Kidney (tissue), 14 donors: ENCODE data around the gene ATP2B1. TPM values are rescaled to one million over a fixed set of nuclear protein-coding genes. Genes with fewer than 3 reads are reported as not detected.
A peak's percentile ranks its signal among the peaks of the same experiment; 100 is the strongest.

Experiments used
- DNase-seq, 5 donors: peaks; one replicate each; pipeline ENCODE4 v3.0.0-alpha.2; 2013 to 2020
- FAIRE-seq: peaks from 2 replicates; lab custom pipeline; 2012; peaks lifted over from hg19 to GRCh38; lab: Jason Lieb, UNC
- H3K27ac ChIP-seq, 2 donors: one replicate each; pipeline ENCODE4 v1.7.0; 2013; ENCODE audit warnings: low read depth in 2 of 2, low read length in 2 of 2, inconsistent platforms in 1 of 2
- H3K27me3 ChIP-seq: one replicate; pipeline ENCODE4 v1.7.1; 2013; ENCODE audit warnings: low read length, inconsistent platforms; ENCODE audit not compliant: control insufficient read depth, insufficient read depth
- H3K36me3 ChIP-seq, 3 donors: one replicate each; pipeline versions ENCODE4 v1.7.0 to v1.7.1; 2013; ENCODE audit warnings: low read length in 3 of 3, control low read depth in 1 of 3, inconsistent platforms in 1 of 3; ENCODE audit not compliant: insufficient read depth in 3 of 3, control insufficient read depth in 2 of 3
- H3K4me1 ChIP-seq, 3 donors: one replicate each; pipeline versions ENCODE4 v1.7.0 to v1.7.1; 2013; ENCODE audit warnings: low read length in 3 of 3, inconsistent platforms in 1 of 3, low read depth in 1 of 3; ENCODE audit not compliant: control insufficient read depth in 2 of 3, insufficient read depth in 2 of 3
- H3K4me3 ChIP-seq, 3 donors: one replicate each; pipeline versions ENCODE4 v1.7.0 to v1.8.1; 2013; ENCODE audit warnings: low read length in 3 of 3, control low read depth in 1 of 3, inconsistent platforms in 1 of 3
- H3K9ac ChIP-seq, 3 donors: one replicate each; pipeline versions ENCODE4 v1.7.0 to v1.7.1; 2013; ENCODE audit warnings: low read length in 3 of 3, control low read depth in 1 of 3, inconsistent platforms in 1 of 3
- H3K9me3 ChIP-seq, 3 donors: one replicate each; pipeline versions ENCODE4 v1.7.0 to v1.7.1; 2013; ENCODE audit warnings: low read length in 3 of 3, control low read depth in 1 of 3, inconsistent platforms in 1 of 3; ENCODE audit not compliant: control insufficient read depth in 2 of 3, insufficient read depth in 1 of 3
- CTCF ChIP-seq: IDR thresholded peaks from 3 replicates; pipeline ENCODE4 v1.5.1; 2012; ENCODE audit warnings: mild to moderate bottlenecking, moderate library complexity, borderline replicate concordance; ENCODE audit not compliant: insufficient read depth; ENCODE audit errors: extremely low read depth
- intact Hi-C: fragments of 100-400 bp; cut with DNase I; formaldehyde crosslinking; loops from one replicate; pipeline ENCODE4 v1.11.1; 2022
- polyA plus RNA-seq: library from polyadenylated mRNA; stranded (reverse); fragments of 350-450 nt; fragmentation: Illumina TruSeq; extraction: RNeasy Lipid Tissue Mini Kit (QIAGEN cat#74804); gene quantifications from one replicate; pipeline ENCODE4 v1.2.3, GENCODE V29; 2014; ENCODE audit warnings: low read depth, low replicate concordance; ENCODE audit not compliant: insufficient read depth
- total RNA-seq: library from RNA; stranded (reverse); fragmentation: NEBNext Ultra II Directional; extraction: Animal tissue kit (Norgen Biotek cat#: 25700); gene quantifications from one replicate; pipeline ENCODE4 v1.2.1, GENCODE V29; 2021
- donor health status: control.
- donor health status: control.
- donor health status: control.
- donor health status: control.
- donor health status: control.
- donor health status: DM: yes; HTN: yes; CAD: no.
- donor health status: Normal renal cell carcinoma (clear cell type).

ATP2B1 gene
- total and polyA plus RNA-seq, 2 donors from 2014 or later = 6.3 to 53.4 TPM

- H3K36me3 ChIP-seq = no peaks in the 10 kb centered on the region
- no peaks in the 10 kb centered on the region for H3K27me3 ChIP-seq
- FAIRE-seq (no peak), DNase-seq (peak in 2 of 5 donors; percentile 38 to 51)
- H3K4me1 ChIP-seq = no peaks in the 10 kb centered on the region
- intact Hi-C loops = no loop called here
- no peak overlapping the region for H3K4me3 ChIP-seq
- no peak overlapping the region for H3K27ac ChIP-seq
- TF ChIP-seq CTCF = no peak
- H3K9me3 ChIP-seq = no peaks in the 10 kb centered on the region
- no peak overlapping the region for H3K9ac ChIP-seq
Observed at GRCh38 chr12:89556976-89557375, 151.7 kb downstream of the ATP2B1 start.

- no peak overlapping the region for H3K27ac ChIP-seq
- no peak overlapping the region for H3K4me3 ChIP-seq
- intact Hi-C loops = no loop called here
- H3K9ac ChIP-seq = no peak overlapping the region
- no peaks in the 10 kb centered on the region for H3K4me1 ChIP-seq
- TF ChIP-seq CTCF = no peak
- no peaks in the 10 kb centered on the region for H3K36me3 ChIP-seq
- H3K9me3 ChIP-seq = no peaks in the 10 kb centered on the region
- no peak for FAIRE-seq
- no peak for DNase-seq
- no peaks in the 10 kb centered on the region for H3K27me3 ChIP-seq
Observed at GRCh38 chr12:89552376-89552775, 156.3 kb downstream of the ATP2B1 start.

- Histone ChIP-seq H3K4me3 (no peak overlapping the region), H3K9ac (no peak overlapping the region), H3K4me1 (no peaks in the 10 kb centered on the region), H3K27me3 (no peaks in the 10 kb centered on the region), H3K9me3 (no peaks in the 10 kb centered on the region), H3K36me3 (no peaks in the 10 kb centered on the region), H3K27ac (no peak overlapping the region)
- DNase-seq (no peak), FAIRE-seq (no peak)
- no peak for TF ChIP-seq CTCF
- intact Hi-C loops = no loop called here
Observed at GRCh38 chr12:89551747-89552146, 156.9 kb downstream of the ATP2B1 start.

- H3K4me3 ChIP-seq = no peak overlapping the region
- no peak overlapping the region for H3K9ac ChIP-seq
- intact Hi-C loops = loop anchor here (10.0 kb wide), 1 partner anchor 558 kb away; no protein-coding TSS in a partner anchor
- DNase-seq (no peak), FAIRE-seq (no peak)
- no peak for TF ChIP-seq CTCF
- no peaks in the 10 kb centered on the region for H3K27me3 ChIP-seq
- peaks cover 0 to 17% (median 9%) of the 10 kb centered on the region in 3 donors for H3K4me1 ChIP-seq
- H3K27ac ChIP-seq = no peak overlapping the region
- H3K9me3 ChIP-seq = no peaks in the 10 kb centered on the region
- no peaks in the 10 kb centered on the region for H3K36me3 ChIP-seq
Observed at GRCh38 chr12:89547101-89547500, 161.5 kb downstream of the ATP2B1 start.
